Bone marrow (tissue), 2 donors: ENCODE results near the gene DOCK1.

ENCODE experiments used
- DNase-seq, 2 donors: peaks; one replicate each; lab custom pipeline; 2025; lab: John Stamatoyannopoulos, UW

The DOCK1 gene

GRCh38 chr10:127467811-127468210 lies 562.6 kb downstream of the DOCK1 start:
- no peak for DNase-seq

- no peak for DNase-seq
Measured at GRCh38 chr10:127468632-127469031, 563.4 kb downstream of the DOCK1 start.

- no peak for DNase-seq
Measured at GRCh38 chr10:127470911-127471310, 565.7 kb downstream of the DOCK1 start.

GRCh38 chr10:127472976-127473375 lies 567.7 kb downstream of the DOCK1 start:
- no peak for DNase-seq

GRCh38 chr10:127474501-127474900 lies 569.3 kb downstream of the DOCK1 start:
- no peak for DNase-seq

GRCh38 chr10:127485153-127485857 lies 580.1 kb downstream of the DOCK1 start:
- no peak for DNase-seq

GRCh38 chr10:127486355-127486754 lies 581.1 kb downstream of the DOCK1 start:
- no peak for DNase-seq

GRCh38 chr10:127492607-127493250 lies 587.5 kb downstream of the DOCK1 start:
- DNase-seq = no peak

GRCh38 chr10:127496035-127496434 lies 590.8 kb downstream of the DOCK1 start:
- DNase-seq = no peak

- no peak for DNase-seq
Measured at GRCh38 chr10:127497685-127498084, 592.5 kb downstream of the DOCK1 start.

GRCh38 chr10:127498087-127498486 lies 592.9 kb downstream of the DOCK1 start:
- DNase-seq = no peak

GRCh38 chr10:127500127-127500526 lies 594.9 kb downstream of the DOCK1 start:
- no peak for DNase-seq
